ENCODE data around the gene CFAP99. TPM values are rescaled to one million over a fixed set of nuclear protein-coding genes. Genes with fewer than 3 reads are reported as not detected.

The CFAP99 gene
- polyA plus RNA-seq, 1 donor (not counting 4 experiments of a cell fraction or from before 2014, with no cell fraction given): not detected

GRCh38 chr4:2432004-2432403 lies 13.2 kb downstream of the CFAP99 start:
- Histone ChIP-seq H4K20me1 (ENCODE audit: control insufficient read depth, extremely low read depth, insufficient read depth, low read length) (no peaks in the 10 kb centered on the region), H3K9me1 (ENCODE audit: control insufficient read depth, extremely low read depth, insufficient read depth, low read length) (no peaks in the 10 kb centered on the region), H3K9me3 (ENCODE audit: control insufficient read depth, low read depth, low read length) (no peaks in the 10 kb centered on the region), H3K27me3 (ENCODE audit: control insufficient read depth, extremely low read depth, insufficient read depth, low read length) (peaks cover 6% of the 10 kb centered on the region), H3K4me2 (ENCODE audit: control insufficient read depth, extremely low read depth, insufficient read depth, low read depth, low read length) (no peak overlapping the region), H3K9ac (ENCODE audit: control insufficient read depth, extremely low read depth, insufficient read depth, low read length) (no peak overlapping the region), H3K4me3 (ENCODE audit: control insufficient read depth in 2 of 3, extremely low read depth in 1 of 3, insufficient read depth in 2 of 3, low read depth in 1 of 3, low read length in 3 of 3) (no peak overlapping the region), H3K36me3 (ENCODE audit: control insufficient read depth in 2 of 2, extremely low read depth in 1 of 2, insufficient read depth in 2 of 2, low read length in 2 of 2) (no peaks in the 10 kb centered on the region), H3K4me1 (ENCODE audit: control insufficient read depth, extremely low read depth, insufficient read depth, low read length) (no peaks in the 10 kb centered on the region), H3K79me2 (ENCODE audit: control insufficient read depth, insufficient read depth, low read length) (no peaks in the 10 kb centered on the region), H2AFZ (ENCODE audit: control insufficient read depth, low read length) (no peak overlapping the region), H3K27ac (ENCODE audit: control insufficient read depth, insufficient read depth, low read length) (no peak overlapping the region)
- TF ChIP-seq EZH2 (IDR thresholded peaks at IDR 0.05; ENCODE audit: low read length): no peak
- no peak for TF ChIP-seq CTCF (optimal IDR thresholded peaks at IDR 0.05 in 1 of 3, IDR thresholded peaks at IDR 0.05 in 1 of 3, conservative IDR thresholded peaks at IDR 0.05 in 1 of 3; ENCODE audit: extremely low read depth in 1 of 3, insufficient read depth in 2 of 3, low read length in 3 of 3)
- FAIRE-seq (no peak), DNase-seq (ENCODE audit: low read depth, low spot score) (no peak)
- dilution Hi-C loops (cut with MboI; ENCODE audit: extremely low pct_ligation_motif_present, low sequenced_read_pairs): no loop called here

GRCh38 chr4:2432991-2433530 lies 14.3 kb downstream of the CFAP99 start:
- no peak overlapping the region for H3K4me2 ChIP-seq (ENCODE audit: control insufficient read depth, extremely low read depth, insufficient read depth, low read depth, low read length)
- dilution Hi-C loops (cut with MboI; ENCODE audit: extremely low pct_ligation_motif_present, low sequenced_read_pairs): no loop called here

More at GRCh38 chr4:2432991-2433530, 14.3 kb downstream of the CFAP99 start:
- Histone ChIP-seq H3K27ac (ENCODE audit: control insufficient read depth, insufficient read depth, low read length) (no peak overlapping the region), H2AFZ (ENCODE audit: control insufficient read depth, low read length) (no peak overlapping the region), H3K27me3 (ENCODE audit: control insufficient read depth, extremely low read depth, insufficient read depth, low read length) (peaks cover 2% of the 10 kb centered on the region), H3K79me2 (ENCODE audit: control insufficient read depth, insufficient read depth, low read length) (no peaks in the 10 kb centered on the region), H3K9ac (ENCODE audit: control insufficient read depth, extremely low read depth, insufficient read depth, low read length) (no peak overlapping the region), H3K4me3 (ENCODE audit: control insufficient read depth in 2 of 3, extremely low read depth in 1 of 3, insufficient read depth in 2 of 3, low read depth in 1 of 3, low read length in 3 of 3) (no peak overlapping the region), H4K20me1 (ENCODE audit: control insufficient read depth, extremely low read depth, insufficient read depth, low read length) (no peaks in the 10 kb centered on the region), H3K9me1 (ENCODE audit: control insufficient read depth, extremely low read depth, insufficient read depth, low read length) (no peaks in the 10 kb centered on the region), H3K36me3 (ENCODE audit: control insufficient read depth in 2 of 2, extremely low read depth in 1 of 2, insufficient read depth in 2 of 2, low read length in 2 of 2) (no peaks in the 10 kb centered on the region), H3K4me1 (ENCODE audit: control insufficient read depth, extremely low read depth, insufficient read depth, low read length) (no peaks in the 10 kb centered on the region), H3K9me3 (ENCODE audit: control insufficient read depth, low read depth, low read length) (no peaks in the 10 kb centered on the region)
- TF ChIP-seq EZH2 (IDR thresholded peaks at IDR 0.05; ENCODE audit: low read length): no peak
- TF ChIP-seq CTCF (optimal IDR thresholded peaks at IDR 0.05 in 1 of 3, IDR thresholded peaks at IDR 0.05 in 1 of 3, conservative IDR thresholded peaks at IDR 0.05 in 1 of 3; ENCODE audit: extremely low read depth in 1 of 3, insufficient read depth in 2 of 3, low read length in 3 of 3): no peak
- FAIRE-seq (no peak), DNase-seq (ENCODE audit: low read depth, low spot score) (no peak)

All from keratinocyte (primary cell).